ENCODE data around the gene HSPE1. TPM values are rescaled to one million over a fixed set of nuclear protein-coding genes. Genes with fewer than 3 reads are reported as not detected.
A peak's percentile ranks its signal among the peaks of the same experiment; 100 is the strongest.
"Not testable (repeated sequence)": the region's sequence is repeated elsewhere in the genome, so short reads cannot be mapped to it uniquely, and the experiment has no call there.

HSPE1 gene
- total RNA-seq, 2 donors from 2014 or later: 61.3 to 74.6 TPM

DNA sequence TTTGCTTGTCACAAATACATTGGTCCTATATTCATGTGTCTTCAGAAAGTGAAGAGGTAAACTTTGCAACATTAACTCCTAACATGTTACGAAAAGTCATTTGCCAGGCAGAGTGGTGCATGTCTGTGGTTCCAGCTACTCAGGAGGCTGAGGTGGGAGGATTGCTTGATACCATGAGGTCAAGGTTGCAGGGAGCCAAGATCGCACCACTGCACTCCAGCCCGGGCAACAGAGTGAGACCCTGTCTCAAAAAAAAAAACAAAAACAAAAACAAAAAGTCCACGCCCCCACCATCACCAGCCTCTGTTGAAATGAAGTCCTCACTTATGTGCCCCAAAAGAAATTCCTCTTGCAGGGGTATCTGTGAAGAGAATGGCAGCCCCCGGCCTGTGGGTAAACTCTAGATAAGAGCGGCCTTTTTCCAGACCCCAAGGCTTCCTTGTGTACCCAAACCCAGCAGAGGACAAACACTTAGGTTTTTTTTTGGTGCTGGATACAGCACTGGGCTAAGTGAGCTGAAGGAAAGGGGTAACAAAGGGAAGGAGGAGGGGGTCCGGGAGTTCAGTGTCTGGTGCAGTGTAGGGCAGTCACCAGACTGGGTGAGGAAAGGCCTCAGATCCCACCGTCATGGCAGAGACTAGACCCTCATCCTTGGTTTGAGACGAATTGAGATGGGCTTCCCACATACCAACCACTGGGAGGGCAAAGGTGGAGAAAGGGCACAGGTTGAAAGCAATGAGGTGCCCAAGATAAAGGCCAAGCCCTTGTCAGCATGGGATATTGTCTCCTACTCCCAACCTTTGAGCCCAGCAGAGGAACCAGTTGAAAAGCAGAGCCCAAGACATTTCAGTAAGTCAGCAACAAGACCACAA lies 19.8 kb upstream of the HSPE1 start:
- H3K27ac Mint-ChIP-seq: no peak overlapping the region
- ATAC-seq: no peak
- no peak overlapping the region for H3K4me3 Mint-ChIP-seq
- peaks cover 4% of the 10 kb centered on the region for H3K36me3 Mint-ChIP-seq (ENCODE audit: low read depth)
- no peaks in the 10 kb centered on the region for H3K27me3 Mint-ChIP-seq
- no peaks in the 10 kb centered on the region for H3K9me3 ChIP-seq (ENCODE audit: control insufficient read depth, low read length, poor library complexity, severe bottlenecking)
- peaks cover 5% of the 10 kb centered on the region for H3K4me1 Mint-ChIP-seq
- no peak for DNase-seq

GRCh38 chr2:197484248-197484647 lies 15.9 kb upstream of the HSPE1 start:
- ATAC-seq; H3K4me3 Mint-ChIP-seq; H3K27me3 Mint-ChIP-seq; H3K4me1 Mint-ChIP-seq; H3K9me3 ChIP-seq (ENCODE audit: control insufficient read depth, low read length, poor library complexity, severe bottlenecking); DNase-seq; H3K36me3 Mint-ChIP-seq (ENCODE audit: low read depth): not testable (repeated sequence)
- H3K27ac Mint-ChIP-seq: peak overlapping the region; percentile 22

GRCh38 chr2:197486175-197486574 lies 14.0 kb upstream of the HSPE1 start:
- no peaks in the 10 kb centered on the region for H3K4me1 Mint-ChIP-seq
- H3K27ac Mint-ChIP-seq: no peak overlapping the region
- no peak for DNase-seq
- no peaks in the 10 kb centered on the region for H3K9me3 ChIP-seq (ENCODE audit: control insufficient read depth, low read length, poor library complexity, severe bottlenecking)
- H3K36me3 Mint-ChIP-seq (ENCODE audit: low read depth): peaks cover 4% of the 10 kb centered on the region
- H3K27me3 Mint-ChIP-seq: no peaks in the 10 kb centered on the region
- no peak for ATAC-seq
- no peak overlapping the region for H3K4me3 Mint-ChIP-seq

GRCh38 chr2:197487385-197487784 lies 12.8 kb upstream of the HSPE1 start:
- no peak overlapping the region for H3K27ac Mint-ChIP-seq
- peaks cover 4% of the 10 kb centered on the region for H3K36me3 Mint-ChIP-seq (ENCODE audit: low read depth)
- no peaks in the 10 kb centered on the region for H3K27me3 Mint-ChIP-seq
- no peaks in the 10 kb centered on the region for H3K4me1 Mint-ChIP-seq
- ATAC-seq: no peak
- H3K9me3 ChIP-seq (ENCODE audit: control insufficient read depth, low read length, poor library complexity, severe bottlenecking): no peaks in the 10 kb centered on the region
- DNase-seq: no peak
- no peak overlapping the region for H3K4me3 Mint-ChIP-seq

GRCh38 chr2:197495433-197496134 lies 4.6 kb upstream of the HSPE1 start:
- Mint-ChIP-seq H3K27ac (no peak overlapping the region), H3K36me3 (ENCODE audit: low read depth) (peaks cover 3% of the 10 kb centered on the region), H3K4me1 (peaks cover 19% of the 10 kb centered on the region), H3K27me3 (no peaks in the 10 kb centered on the region), H3K4me3 (no peak overlapping the region)
- no peak for ATAC-seq
- no peaks in the 10 kb centered on the region for H3K9me3 ChIP-seq (ENCODE audit: control insufficient read depth, low read length, poor library complexity, severe bottlenecking)
- DNase-seq: no peak

DNA sequence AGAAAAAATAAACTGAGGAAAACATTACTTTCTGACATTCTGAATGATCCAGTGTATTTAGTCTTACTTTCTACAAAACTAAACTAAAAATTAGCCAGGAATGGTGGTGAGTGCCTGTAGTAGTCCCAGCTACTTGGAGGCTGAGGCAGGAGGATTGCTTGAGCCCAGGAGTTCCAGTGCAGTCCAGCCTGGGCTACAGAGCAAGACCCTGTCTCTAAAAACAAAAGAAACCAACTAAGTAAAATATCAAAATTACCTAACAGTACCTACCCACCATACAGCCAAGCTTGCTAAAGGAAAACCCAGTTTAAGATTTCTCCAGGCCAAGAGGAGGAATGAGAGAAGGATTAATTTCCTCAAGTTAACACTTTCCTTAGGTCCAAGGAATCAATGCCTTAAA lies 3.5 kb upstream of the HSPE1 start:
- no peaks in the 10 kb centered on the region for H3K9me3 ChIP-seq (ENCODE audit: control insufficient read depth, low read length, poor library complexity, severe bottlenecking)
- H3K27me3 Mint-ChIP-seq: no peaks in the 10 kb centered on the region
- ATAC-seq (no peak), DNase-seq (no peak)
- peak overlapping the region; percentile 15 for H3K4me3 Mint-ChIP-seq
- H3K27ac Mint-ChIP-seq: peak overlapping the region; percentile 95
- H3K4me1 Mint-ChIP-seq: peaks cover 28% of the 10 kb centered on the region
- H3K36me3 Mint-ChIP-seq (ENCODE audit: low read depth): peaks cover 5% of the 10 kb centered on the region

DNA sequence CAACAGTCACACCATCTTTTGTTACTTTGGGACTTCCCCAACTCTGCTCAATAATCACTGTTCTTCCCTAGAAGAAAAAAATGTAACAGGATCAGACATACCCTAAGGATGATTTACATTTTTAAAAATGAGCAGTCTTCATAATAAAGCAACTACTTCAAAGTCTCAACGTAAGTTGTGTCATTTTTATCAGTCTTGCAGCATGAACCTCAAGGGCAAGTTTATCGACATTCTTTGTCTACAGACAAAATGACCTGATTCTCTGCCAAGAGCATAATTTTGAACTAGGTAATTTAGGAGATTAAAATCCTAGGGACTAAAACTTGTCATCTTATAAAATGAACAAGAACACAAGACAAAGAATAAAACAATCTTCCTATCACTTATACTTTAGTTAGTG lies 2.9 kb upstream of the HSPE1 start:
- peaks cover 33% of the 10 kb centered on the region for H3K4me1 Mint-ChIP-seq
- DNase-seq (no peak), ATAC-seq (no peak)
- H3K27me3 Mint-ChIP-seq: no peaks in the 10 kb centered on the region
- no peaks in the 10 kb centered on the region for H3K9me3 ChIP-seq (ENCODE audit: control insufficient read depth, low read length, poor library complexity, severe bottlenecking)
- peak overlapping the region; percentile 96 for H3K4me3 Mint-ChIP-seq
- H3K36me3 Mint-ChIP-seq (ENCODE audit: low read depth): peaks cover 7% of the 10 kb centered on the region
- H3K27ac Mint-ChIP-seq: peak overlapping the region; percentile 95

- Mint-ChIP-seq H3K4me3 (peak overlapping the region; percentile 96), H3K4me1 (peaks cover 34% of the 10 kb centered on the region), H3K27me3 (no peaks in the 10 kb centered on the region), H3K27ac (peak overlapping the region; percentile 95), H3K36me3 (ENCODE audit: low read depth) (peaks cover 7% of the 10 kb centered on the region)
- H3K9me3 ChIP-seq (ENCODE audit: control insufficient read depth, low read length, poor library complexity, severe bottlenecking): no peaks in the 10 kb centered on the region
- DNase-seq: no peak
- ATAC-seq: no peak
Observed at GRCh38 chr2:197498235-197498936, 1.8 kb upstream of the HSPE1 start.

DNA sequence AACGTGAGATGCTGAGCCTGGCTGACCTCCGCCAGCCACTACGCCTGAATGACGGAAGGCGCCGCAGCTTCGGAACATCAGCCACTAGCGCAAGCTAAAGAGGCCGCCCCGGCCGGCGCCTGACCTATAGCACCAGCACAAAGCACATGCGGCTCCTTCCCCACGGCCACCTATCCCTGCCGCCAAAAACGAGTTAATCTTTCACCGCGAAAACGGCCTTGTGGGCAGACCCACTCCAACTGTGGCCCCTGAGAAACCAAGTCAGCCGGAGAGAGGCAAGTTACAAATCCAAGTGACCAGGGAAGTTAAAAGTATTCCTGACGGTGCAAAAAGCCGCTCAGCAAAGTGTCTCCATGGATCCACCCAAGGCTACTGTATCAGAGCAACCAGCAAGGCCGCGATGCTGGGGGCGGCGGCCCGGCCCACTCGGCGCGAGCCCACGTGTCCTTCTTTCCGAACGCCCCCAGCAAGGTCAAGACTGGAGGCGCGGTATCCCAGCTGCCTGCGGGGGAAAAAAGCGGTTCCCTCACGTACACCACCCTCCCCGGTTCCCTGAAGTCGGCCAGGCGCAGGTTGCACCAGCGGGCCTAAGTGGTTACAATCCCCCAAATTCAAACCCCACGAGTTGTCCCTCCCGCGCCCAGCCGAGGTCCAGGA lies 1.1 kb upstream of the HSPE1 start:
- no peak for ATAC-seq
- Mint-ChIP-seq H3K36me3 (ENCODE audit: low read depth) (peaks cover 8% of the 10 kb centered on the region), H3K4me1 (peaks cover 34% of the 10 kb centered on the region)

GRCh38 chr2:197500503-197501131 lies 438 bp downstream of the HSPE1 start:
- no peaks in the 10 kb centered on the region for H3K9me3 ChIP-seq (ENCODE audit: control insufficient read depth, low read length, poor library complexity, severe bottlenecking)
- Mint-ChIP-seq H3K27ac (peak overlapping the region; percentile 95), H3K4me3 (peak overlapping the region; percentile 96), H3K27me3 (no peaks in the 10 kb centered on the region), H3K36me3 (ENCODE audit: low read depth) (peaks cover 9% of the 10 kb centered on the region), H3K4me1 (peaks cover 34% of the 10 kb centered on the region)
- ATAC-seq (peak; percentile 10), DNase-seq (no peak)

More for the DNA sequence above, 1.1 kb upstream of the HSPE1 start:
- DNase-seq: peak; percentile 13 to 33 (median 26)
- Mint-ChIP-seq H3K27ac (peak overlapping the region; percentile 95), H3K27me3 (no peaks in the 10 kb centered on the region), H3K4me3 (peak overlapping the region; percentile 96)
- H3K9me3 ChIP-seq (ENCODE audit: control insufficient read depth, low read length, poor library complexity, severe bottlenecking): no peaks in the 10 kb centered on the region

DNA sequence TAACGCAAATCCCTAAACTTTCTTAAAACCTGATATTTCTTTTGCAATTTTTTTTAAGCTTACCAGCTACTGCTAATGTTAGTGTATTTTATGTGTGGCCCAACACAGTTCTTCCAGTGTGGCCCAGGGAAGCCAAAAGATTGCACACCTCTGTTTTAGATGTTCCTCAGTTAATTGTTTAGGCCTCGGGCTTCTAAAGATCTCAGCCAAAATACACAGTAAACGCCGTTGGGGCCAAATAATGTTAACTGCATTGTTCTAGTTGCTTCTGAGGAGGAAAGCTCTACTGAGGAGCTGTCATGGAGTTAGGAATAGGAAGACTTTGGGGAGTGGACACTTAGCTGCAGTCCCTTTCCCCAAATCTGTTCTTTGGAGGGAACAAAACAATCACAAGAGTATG lies 2.0 kb downstream of the HSPE1 start:
- H3K4me1 Mint-ChIP-seq: peaks cover 29% of the 10 kb centered on the region

DNA sequence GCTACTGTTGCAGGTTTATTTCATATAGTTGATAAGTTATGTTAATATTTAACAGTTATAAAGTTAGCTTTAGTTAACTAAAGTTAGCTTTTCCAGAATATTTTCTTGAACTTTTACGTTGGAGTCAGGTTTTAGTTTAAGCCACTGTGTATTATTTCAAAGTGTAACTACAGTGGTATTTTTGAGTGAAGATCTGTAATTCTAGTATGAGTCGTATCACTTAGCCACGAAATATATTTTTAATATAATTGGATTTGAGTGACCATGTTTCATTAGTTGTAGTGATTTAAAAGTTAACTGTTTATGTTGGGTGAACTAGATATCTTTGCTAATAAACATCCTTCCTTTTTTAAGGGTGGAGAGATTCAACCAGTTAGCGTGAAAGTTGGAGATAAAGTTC lies 2.5 kb downstream of the HSPE1 start:
- DNase-seq (no peak), ATAC-seq (no peak)
- Mint-ChIP-seq H3K36me3 (ENCODE audit: low read depth) (peaks cover 9% of the 10 kb centered on the region), H3K27me3 (no peaks in the 10 kb centered on the region), H3K4me1 (peaks cover 25% of the 10 kb centered on the region), H3K4me3 (peak overlapping the region; percentile 96), H3K27ac (peak overlapping the region; percentile 95)
- no peaks in the 10 kb centered on the region for H3K9me3 ChIP-seq (ENCODE audit: control insufficient read depth, low read length, poor library complexity, severe bottlenecking)

More for the DNA sequence above, 2.0 kb downstream of the HSPE1 start:
- Mint-ChIP-seq H3K27me3 (no peaks in the 10 kb centered on the region), H3K36me3 (ENCODE audit: low read depth) (peaks cover 9% of the 10 kb centered on the region), H3K27ac (peak overlapping the region; percentile 95), H3K4me3 (peak overlapping the region; percentile 96)
- ATAC-seq (no peak), DNase-seq (no peak)
- no peaks in the 10 kb centered on the region for H3K9me3 ChIP-seq (ENCODE audit: control insufficient read depth, low read length, poor library complexity, severe bottlenecking)

All from T-helper 17 cell (primary cell).